Duodenal mucosa (tissue), 2 donors: ENCODE results near the gene MPDU1.

Experiments
- H3K27ac ChIP-seq: one replicate; pipeline ENCODE4 v1.7.0; 2013; ENCODE audit warnings: low read depth, low read length
- H3K27me3 ChIP-seq, 2 donors: one replicate each; pipeline ENCODE4 v1.7.0; 2013; ENCODE audit warnings: low read length in 2 of 2, control low read depth in 1 of 2; ENCODE audit not compliant: insufficient read depth in 2 of 2, control insufficient read depth in 1 of 2
- H3K36me3 ChIP-seq, 2 donors: one replicate each; pipeline ENCODE4 v1.7.0; 2013; ENCODE audit warnings: low read length in 2 of 2, control low read depth in 1 of 2; ENCODE audit not compliant: insufficient read depth in 2 of 2, control insufficient read depth in 1 of 2
- H3K4me1 ChIP-seq, 2 donors: one replicate each; pipeline ENCODE4 v1.7.0; 2013; ENCODE audit warnings: low read length in 2 of 2, control low read depth in 1 of 2; ENCODE audit not compliant: insufficient read depth in 2 of 2, control insufficient read depth in 1 of 2
- H3K4me3 ChIP-seq, 2 donors: one replicate each; pipeline ENCODE4 v1.7.0; 2013; ENCODE audit warnings: low read length in 2 of 2, low read depth in 1 of 2
- H3K9ac ChIP-seq, 2 donors: one replicate each; pipeline ENCODE4 v1.7.0; 2013; ENCODE audit warnings: low read length in 2 of 2, low read depth in 1 of 2
- H3K9me3 ChIP-seq, 2 donors: one replicate each; pipeline ENCODE4 v1.7.0; 2013; ENCODE audit warnings: low read length in 2 of 2, control low read depth in 1 of 2; ENCODE audit not compliant: control insufficient read depth in 1 of 2

The MPDU1 gene

DNA sequence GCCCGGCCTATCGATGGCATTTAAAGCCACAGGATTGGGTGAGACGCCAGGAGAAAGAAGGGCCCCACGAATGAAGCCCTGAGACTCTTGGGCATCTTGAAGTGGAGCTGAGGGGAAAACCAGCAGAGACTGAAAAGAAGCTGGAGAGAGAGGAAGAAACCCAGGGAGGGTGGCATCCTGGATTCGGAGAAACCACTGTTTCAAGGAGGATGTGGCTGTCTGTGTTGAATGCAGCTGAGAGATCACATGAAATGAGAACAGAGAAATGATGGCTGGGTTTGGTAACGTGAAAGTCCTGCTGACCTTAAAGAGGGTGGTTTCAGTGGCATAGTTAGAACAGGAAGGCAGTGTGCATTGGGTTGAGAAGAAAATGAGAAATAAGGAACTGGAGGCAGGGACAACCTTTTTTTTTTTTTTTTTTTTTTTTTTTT lies 31.0 kb upstream of the MPDU1 start:
- H3K4me3 ChIP-seq = no peak overlapping the region

DNA sequence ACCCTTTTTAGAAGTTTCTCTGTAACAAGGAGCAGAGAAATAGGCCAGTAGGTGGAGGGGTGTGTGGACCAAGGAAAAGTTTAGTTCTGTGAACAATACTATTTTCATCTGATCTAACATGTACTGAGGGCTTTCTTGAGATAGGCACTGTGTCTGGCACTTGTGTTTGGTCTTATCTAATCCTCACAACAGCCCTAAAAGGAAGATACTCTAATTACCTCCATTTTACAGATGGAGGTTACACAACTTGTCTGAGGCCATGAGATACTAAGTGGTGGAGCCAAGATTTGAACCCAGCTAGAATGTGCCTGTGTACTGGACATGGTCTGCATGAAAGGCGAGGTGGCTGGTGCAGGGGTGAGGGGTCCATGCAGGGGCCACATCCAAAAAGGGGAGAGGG lies 30.3 kb upstream of the MPDU1 start:
- Histone ChIP-seq H3K27ac (no peak overlapping the region), H3K27me3 (no peaks in the 10 kb centered on the region), H3K9me3 (no peaks in the 10 kb centered on the region), H3K36me3 (no peaks in the 10 kb centered on the region), H3K9ac (no peak overlapping the region), H3K4me1 (peaks cover 44 to 53% of the 10 kb centered on the region in 2 donors), H3K4me3 (no peak overlapping the region)

More for the DNA sequence above, 31.0 kb upstream of the MPDU1 start:
- H3K4me1 ChIP-seq = peaks cover 39 to 48% of the 10 kb centered on the region in 2 donors
- H3K9ac ChIP-seq = peak overlapping the region in 1 of 2 donors; percentile 10
- H3K36me3 ChIP-seq = no peaks in the 10 kb centered on the region
- H3K27ac ChIP-seq = no peak overlapping the region
- H3K9me3 ChIP-seq = no peaks in the 10 kb centered on the region
- H3K27me3 ChIP-seq = no peaks in the 10 kb centered on the region

DNA sequence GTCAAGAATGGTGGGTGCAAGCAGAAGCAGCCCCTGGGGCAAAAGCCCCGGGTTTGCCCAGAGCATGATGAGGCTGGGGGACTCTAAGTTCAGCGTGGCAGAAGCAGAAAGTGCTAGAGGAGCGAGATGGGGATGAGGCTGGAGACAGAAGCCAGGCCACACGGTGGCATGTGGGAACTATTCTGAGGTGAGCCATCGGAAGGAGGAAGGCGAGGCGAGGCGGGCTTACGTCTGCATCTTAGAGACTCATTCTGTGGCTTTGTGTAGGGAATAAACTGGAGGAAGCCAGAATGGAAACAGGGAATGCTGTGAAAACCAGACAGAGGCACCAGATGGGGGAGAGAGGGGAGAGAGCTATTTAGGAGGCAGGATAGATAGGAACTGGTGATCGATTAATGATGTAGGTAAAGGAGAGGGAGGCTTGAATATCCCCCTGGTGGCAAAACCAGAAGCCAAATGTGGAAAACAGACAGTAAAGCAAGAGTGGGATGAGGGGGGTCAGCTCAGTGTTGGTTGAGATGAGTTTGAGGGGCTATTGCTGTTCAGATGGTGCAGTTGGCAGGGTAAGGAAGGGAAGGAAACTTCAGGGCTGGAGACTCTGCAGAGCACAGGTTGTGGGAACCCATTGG lies 28.2 kb upstream of the MPDU1 start:
- peaks cover 49 to 54% of the 10 kb centered on the region in 2 donors for H3K4me1 ChIP-seq
- H3K4me3 ChIP-seq = no peak overlapping the region
- H3K27ac ChIP-seq = no peak overlapping the region
- H3K9ac ChIP-seq = no peak overlapping the region
- H3K9me3 ChIP-seq = no peaks in the 10 kb centered on the region
- no peaks in the 10 kb centered on the region for H3K27me3 ChIP-seq
- no peaks in the 10 kb centered on the region for H3K36me3 ChIP-seq

DNA sequence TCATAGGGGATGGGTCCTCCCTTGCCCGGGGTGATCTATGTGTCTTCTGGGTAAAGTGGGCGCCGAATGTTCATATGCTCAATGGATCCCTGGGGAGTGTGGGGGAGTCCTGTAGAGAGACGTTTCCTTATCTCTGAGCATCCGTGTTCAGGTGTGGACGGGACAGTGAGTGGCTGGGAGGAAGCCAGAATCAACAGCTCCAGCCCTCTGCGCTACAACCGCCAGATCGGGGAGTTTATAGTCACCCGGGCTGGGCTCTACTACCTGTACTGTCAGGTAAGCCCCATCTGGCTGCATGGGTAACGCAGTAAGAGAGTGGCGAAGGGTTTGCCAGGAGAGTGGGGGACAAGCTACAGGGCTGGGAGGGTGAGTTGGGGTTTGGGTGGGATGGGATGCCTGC lies 27.0 kb upstream of the MPDU1 start:
- no peaks in the 10 kb centered on the region for H3K9me3 ChIP-seq
- peaks cover 42 to 52% of the 10 kb centered on the region in 2 donors for H3K4me1 ChIP-seq
- H3K27ac ChIP-seq = peak overlapping the region; percentile 87
- no peaks in the 10 kb centered on the region for H3K27me3 ChIP-seq
- no peaks in the 10 kb centered on the region for H3K36me3 ChIP-seq
- H3K9ac ChIP-seq = peak overlapping the region; percentile 71 to 83
- peak overlapping the region; percentile 69 to 71 for H3K4me3 ChIP-seq

DNA sequence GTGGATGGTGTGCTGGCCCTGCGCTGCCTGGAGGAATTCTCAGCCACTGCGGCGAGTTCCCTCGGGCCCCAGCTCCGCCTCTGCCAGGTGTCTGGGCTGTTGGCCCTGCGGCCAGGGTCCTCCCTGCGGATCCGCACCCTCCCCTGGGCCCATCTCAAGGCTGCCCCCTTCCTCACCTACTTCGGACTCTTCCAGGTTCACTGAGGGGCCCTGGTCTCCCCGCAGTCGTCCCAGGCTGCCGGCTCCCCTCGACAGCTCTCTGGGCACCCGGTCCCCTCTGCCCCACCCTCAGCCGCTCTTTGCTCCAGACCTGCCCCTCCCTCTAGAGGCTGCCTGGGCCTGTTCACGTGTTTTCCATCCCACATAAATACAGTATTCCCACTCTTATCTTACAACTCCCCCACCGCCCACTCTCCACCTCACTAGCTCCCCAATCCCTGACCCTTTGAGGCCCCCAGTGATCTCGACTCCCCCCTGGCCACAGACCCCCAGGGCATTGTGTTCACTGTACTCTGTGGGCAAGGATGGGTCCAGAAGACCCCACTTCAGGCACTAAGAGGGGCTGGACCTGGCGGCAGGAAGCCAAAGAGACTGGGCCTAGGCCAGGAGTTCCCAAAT lies 26.4 kb upstream of the MPDU1 start:
- Histone ChIP-seq H3K4me1 (peaks cover 42 to 50% of the 10 kb centered on the region in 2 donors), H3K9me3 (no peaks in the 10 kb centered on the region), H3K27me3 (no peaks in the 10 kb centered on the region), H3K36me3 (no peaks in the 10 kb centered on the region), H3K9ac (peak overlapping the region; percentile 71 to 83), H3K27ac (peak overlapping the region; percentile 87), H3K4me3 (peak overlapping the region; percentile 69 to 71)

DNA sequence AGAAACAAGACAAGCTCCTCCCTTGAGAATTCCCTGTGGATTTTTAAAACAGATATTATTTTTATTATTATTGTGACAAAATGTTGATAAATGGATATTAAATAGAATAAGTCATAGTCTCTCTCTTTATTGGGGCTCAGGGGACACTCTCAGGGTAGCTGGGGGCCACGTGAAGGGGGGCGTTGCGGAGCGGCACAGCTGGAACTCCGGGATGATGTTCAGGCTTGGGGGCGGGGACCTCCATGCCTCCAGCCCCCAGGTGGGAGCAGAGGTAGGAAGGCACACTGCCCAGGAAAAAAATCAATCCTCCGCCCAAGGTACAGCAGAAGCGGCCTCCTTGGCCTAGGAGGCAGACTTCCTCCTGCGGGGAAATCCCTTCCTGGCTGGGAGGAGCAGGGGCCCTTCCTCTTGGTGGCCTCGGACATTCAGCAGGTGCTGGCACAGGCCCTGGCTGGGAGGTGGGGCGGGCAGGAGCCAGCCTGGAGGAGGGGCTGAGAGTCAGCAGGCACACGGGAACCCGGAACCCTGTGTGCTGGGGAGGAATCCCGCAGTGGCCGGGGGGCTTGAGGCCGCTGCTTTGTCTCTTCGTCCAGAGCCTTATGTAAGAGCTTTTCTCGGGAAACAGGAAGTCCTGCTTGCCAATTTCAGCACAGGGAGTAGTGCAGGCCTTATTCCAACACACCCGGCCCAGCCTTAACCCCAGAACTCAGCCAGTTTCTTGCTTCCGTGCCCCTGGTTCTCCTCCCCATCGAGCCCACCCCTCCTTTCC lies 25.7 kb upstream of the MPDU1 start:
- H3K4me1 ChIP-seq = peaks cover 49 to 57% of the 10 kb centered on the region in 2 donors

DNA sequence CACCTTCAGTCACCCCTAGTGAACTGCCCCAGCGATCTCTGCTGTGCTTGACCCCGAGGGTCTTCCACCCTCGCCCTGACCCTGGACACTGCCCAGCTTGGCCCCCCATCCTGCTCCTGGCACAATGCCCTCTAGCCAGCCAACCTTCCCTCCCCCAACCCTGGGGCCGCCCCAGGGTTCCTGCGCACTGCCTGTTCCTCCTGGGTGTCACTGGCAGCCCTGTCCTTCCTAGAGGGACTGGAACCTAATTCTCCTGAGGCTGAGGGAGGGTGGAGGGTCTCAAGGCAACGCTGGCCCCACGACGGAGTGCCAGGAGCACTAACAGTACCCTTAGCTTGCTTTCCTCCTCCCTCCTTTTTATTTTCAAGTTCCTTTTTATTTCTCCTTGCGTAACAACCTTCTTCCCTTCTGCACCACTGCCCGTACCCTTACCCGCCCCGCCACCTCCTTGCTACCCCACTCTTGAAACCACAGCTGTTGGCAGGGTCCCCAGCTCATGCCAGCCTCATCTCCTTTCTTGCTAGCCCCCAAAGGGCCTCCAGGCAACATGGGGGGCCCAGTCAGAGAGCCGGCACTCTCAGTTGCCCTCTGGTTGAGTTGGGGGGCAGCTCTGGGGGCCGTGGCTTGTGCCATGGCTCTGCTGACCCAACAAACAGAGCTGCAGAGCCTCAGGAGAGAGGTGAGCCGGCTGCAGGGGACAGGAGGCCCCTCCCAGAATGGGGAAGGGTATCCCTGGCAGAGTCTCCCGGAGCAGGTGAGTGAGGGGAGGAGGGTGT lies 24.9 kb upstream of the MPDU1 start, which contains the start of gene TNFSF13:
Gene TNFSF13, plus strand, starts transcription at position 207 of the 776 bp plus-strand sequence. Its CDS starts 290 bp downstream, at position 497.
- Histone ChIP-seq H3K4me1 (peaks cover 45 to 59% of the 10 kb centered on the region in 2 donors), H3K9ac (peak within 1 kb of the TSS; percentile 71 to 83), H3K27ac (peak within 1 kb of the TSS; percentile 98), H3K36me3 (peaks cover 0 to under 1% of the 10 kb centered on the region in 2 donors), H3K4me3 (peak within 1 kb of the TSS; percentile 71 to 90), H3K27me3 (no peaks in the 10 kb centered on the region), H3K9me3 (no peaks in the 10 kb centered on the region)

More for the DNA sequence above, 25.7 kb upstream of the MPDU1 start:
- H3K27me3 ChIP-seq = no peaks in the 10 kb centered on the region
- H3K9ac ChIP-seq = peak overlapping the region; percentile 71 to 83
- no peaks in the 10 kb centered on the region for H3K36me3 ChIP-seq
- H3K9me3 ChIP-seq = no peaks in the 10 kb centered on the region
- H3K4me3 ChIP-seq = peak overlapping the region; percentile 71 to 90
- peak overlapping the region; percentile 98 for H3K27ac ChIP-seq

DNA sequence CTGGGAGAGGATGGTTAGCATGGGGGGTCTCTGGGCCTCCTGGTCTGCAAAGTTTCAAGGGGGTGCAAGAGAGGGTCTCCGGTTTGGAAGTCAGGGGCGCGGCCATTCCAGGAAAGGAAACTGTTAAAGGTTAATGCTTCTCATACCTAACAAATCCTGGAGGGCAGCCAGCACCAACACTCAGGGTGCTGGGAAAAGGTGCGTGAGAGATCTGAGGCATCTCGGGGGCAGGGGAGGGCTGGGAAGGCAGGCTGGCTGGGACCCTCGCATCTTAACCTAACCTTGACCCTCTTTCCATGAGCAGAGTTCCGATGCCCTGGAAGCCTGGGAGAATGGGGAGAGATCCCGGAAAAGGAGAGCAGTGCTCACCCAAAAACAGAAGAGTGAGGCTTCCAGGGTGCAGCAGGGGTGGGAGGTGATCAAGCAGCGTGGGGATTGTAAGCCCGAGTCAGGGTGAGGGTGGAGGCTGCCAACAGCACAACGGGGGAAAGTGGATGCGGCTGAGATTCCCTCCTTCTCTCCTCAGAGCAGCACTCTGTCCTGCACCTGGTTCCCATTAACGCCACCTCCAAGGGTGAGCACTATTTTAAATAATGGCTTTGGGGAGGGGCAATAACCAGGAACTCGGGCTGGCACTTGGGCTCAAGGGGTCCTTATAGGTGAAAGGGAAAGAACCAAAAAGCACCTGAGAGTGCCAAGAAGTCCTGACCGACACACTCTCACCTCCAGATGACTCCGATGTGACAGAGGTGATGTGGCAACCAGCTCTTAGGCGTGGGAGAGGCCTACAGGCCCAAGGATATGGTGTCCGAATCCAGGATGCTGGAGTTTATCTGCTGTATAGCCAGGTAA lies 24.1 kb upstream of the MPDU1 start:
- Histone ChIP-seq H3K9me3 (no peaks in the 10 kb centered on the region), H3K4me1 (peaks cover 47 to 64% of the 10 kb centered on the region in 2 donors), H3K36me3 (peaks cover 3 to 9% of the 10 kb centered on the region in 2 donors), H3K27me3 (no peaks in the 10 kb centered on the region), H3K27ac (peak overlapping the region; percentile 98), H3K4me3 (peak overlapping the region; percentile 71 to 90), H3K9ac (peak overlapping the region; percentile 71 to 83)
